ENCODE results near the gene CHST11.

The CHST11 gene

GRCh38 chr12:104484079-104484478 lies 27.3 kb downstream of the CHST11 start:
- no peak for DNase-seq

- no peak for DNase-seq
Measured at GRCh38 chr12:104485651-104486362, 29.1 kb downstream of the CHST11 start.

DNA sequence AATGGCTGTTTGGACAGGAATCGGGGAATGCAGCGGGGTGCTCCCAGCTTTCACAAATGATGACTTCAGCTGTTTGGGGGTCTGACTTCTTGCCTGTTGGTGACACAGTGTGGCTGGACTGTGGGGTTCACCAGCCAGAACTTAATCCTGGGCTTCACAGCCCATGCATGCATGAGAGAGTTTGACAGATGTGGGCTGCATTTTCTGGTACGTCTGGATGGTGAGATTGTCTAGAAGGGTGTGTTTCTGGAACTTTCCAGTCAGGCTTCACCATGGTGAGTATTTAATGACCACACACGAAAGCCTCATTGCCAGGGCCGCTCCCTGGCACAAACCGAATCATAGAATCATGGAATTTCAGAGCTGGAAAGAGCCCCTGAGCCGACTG lies 29.6 kb downstream of the CHST11 start:
- no peak for DNase-seq

GRCh38 chr12:104486943-104487819 lies 30.4 kb downstream of the CHST11 start:
- peak; percentile 31 for DNase-seq

DNA sequence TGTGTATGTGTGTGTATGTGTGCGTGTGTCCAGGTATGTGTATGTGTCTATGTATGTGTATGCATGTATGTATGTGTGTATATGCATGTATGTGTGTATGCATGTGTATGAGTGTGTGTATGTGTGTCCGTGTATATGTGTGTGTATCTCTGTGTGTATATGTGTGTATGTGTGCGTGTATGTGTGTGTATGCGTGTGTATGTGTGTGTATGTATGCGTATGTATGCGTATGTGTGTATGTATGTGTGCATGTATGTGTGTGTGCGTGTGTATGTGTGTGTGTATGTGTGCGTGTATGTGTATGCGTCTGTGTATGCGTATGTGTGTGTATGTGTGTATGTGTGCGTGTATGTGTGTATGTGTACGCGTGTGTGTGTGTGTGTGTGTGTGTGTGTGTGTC lies 31.6 kb downstream of the CHST11 start:
- DNase-seq, result no peak

DNA sequence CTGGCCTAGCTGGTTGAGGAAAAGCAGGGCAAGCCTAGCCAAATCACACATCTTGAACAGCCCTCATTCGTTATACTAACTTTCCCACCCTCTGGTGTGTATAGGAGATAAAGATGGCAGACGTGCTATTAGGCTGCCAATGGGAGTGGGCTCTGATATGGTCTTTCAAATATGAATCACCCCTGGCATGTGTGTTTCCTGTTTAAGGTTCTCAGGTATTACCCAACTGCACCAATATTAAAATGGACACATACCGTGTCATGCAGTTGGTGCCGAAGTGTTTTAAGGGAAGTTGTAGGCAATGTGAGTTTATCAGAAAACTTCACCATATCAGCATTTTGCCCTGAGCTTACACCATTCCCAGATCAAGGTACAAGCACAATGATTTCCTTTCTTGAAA lies 33.4 kb downstream of the CHST11 start:
- no peak for DNase-seq

DNA sequence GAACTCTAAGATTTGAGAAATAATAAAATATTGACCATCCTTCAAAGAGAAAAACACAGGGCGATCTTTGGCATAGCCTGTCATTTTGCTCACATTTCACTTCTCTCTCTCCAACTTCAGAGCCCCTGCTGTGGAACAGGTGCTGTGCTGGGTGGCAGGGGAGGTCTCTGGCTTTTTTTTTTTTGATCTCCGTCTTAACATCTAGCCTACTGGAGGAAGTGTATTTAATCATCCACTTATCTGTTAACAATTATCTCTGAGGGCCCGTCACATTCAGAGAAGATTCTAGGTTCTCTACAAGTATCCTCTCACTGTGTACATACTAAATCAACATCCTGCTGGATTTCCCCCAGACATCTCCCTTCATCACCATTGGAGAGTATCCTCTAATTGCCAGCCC lies 34.1 kb downstream of the CHST11 start:
- peak; percentile 45 for DNase-seq

GRCh38 chr12:104493496-104493895 lies 36.7 kb downstream of the CHST11 start:
- no peak for DNase-seq

DNA sequence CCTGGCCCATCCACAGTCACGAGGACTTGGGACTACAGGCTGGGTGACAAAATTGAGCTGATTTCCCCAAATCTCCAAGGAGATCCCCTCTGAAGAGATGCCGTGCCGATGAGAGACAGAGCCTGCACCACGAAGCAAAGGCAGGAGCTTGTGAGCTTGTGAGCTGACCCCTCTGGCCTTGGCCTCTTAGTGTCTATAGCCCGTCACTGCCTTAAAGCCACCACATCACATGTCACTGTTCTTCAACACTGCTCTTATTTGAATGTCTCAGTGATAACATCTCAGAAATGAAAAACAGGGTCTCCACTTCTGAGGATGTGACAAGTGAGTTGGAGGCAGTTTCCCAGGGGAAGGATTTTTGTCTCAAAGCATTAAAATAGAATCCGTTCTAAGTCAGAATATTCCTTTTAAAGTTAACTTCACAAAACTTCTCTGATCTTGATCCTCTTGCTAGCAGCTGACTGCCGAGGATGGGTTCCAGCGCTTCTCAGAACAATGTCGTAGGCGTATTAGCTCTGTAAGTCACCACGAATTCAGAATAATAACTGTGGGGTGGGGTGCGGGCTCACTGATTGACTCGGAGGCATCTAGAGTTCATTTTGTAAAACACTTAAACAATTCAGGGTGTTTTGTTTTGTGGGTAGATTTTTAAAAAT lies 37.5 kb downstream of the CHST11 start:
- DNase-seq, result no peak

- no peak for DNase-seq
Measured at GRCh38 chr12:104494793-104495158, 38.0 kb downstream of the CHST11 start.

DNA sequence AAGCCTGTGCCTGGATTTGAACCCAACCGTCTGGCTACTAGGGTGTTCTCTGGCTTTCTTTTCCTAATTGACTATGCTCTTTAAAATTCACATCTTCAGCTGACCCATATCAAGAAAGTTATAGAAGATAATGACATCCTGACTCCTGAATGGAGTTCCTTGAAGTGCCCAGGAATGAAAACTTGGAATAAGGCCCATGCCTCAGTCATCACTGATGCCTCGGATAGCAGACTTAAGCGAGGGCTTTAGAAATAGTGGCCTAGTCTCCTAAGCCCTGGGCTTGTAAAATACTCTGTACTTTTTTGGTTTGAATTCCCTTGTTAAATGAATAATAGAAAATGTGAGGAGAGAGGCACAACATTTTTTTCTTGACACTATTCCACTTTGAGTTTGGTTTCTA lies 39.0 kb downstream of the CHST11 start:
- DNase-seq, result no peak

- no peak for DNase-seq
Measured at GRCh38 chr12:104496336-104496735, 39.6 kb downstream of the CHST11 start.

DNA sequence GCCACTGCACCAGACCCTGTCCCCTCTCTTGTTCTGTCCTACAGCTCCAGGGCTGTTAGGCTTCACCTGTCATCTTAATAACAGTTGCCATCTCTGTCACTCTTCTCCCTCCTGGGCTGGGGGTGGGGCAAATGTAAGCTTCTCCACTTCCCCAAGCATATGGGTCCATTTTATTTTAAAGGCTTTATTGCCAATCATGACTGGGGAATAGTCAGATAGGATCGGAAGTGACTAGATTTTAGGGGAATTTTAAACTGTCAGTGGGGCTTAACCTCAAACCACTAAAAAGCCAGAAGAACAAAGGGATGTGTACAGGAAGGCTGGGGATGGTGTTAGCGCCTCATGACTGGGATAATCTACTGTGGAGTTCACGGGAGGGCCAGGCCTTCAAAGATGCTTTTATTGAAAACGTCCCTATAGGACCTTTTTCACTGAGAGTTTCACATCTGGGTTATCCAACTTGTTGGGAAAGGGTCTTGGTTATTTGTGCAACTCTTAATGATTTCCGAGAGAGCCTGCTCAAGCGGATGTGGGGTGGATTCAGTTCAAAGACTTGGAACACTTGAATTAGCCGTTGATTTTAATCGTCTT lies 41.6 kb downstream of the CHST11 start:
- no peak for DNase-seq

GRCh38 chr12:104499668-104500332 lies 43.1 kb downstream of the CHST11 start:
- DNase-seq, result no peak

- DNase-seq, result no peak
Measured at GRCh38 chr12:104501115-104501514, 44.4 kb downstream of the CHST11 start.

- no peak for DNase-seq
Measured at GRCh38 chr12:104501660-104502059, 44.9 kb downstream of the CHST11 start.

GRCh38 chr12:104502217-104502616 lies 45.5 kb downstream of the CHST11 start:
- DNase-seq, result no peak

DNA sequence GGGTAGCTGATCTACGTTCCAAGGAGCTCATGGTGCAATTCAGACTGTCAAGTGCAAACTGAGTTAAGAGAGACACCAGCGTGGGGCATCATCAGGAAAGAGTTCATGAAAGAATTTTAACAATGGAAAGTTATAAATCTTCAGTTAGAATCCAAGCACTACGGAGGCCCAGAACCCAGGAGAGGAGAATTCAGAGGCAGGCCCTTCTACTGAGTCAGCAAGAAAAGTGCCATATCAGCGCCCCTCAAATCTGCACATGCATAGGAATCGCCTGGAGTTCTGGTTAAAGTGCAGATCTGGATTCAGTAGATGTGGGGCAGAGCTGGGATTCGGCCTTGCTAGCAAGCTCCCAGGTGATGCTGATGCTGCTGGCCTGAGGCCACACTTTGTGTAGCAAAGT lies 45.9 kb downstream of the CHST11 start:
- DNase-seq, result no peak

GRCh38 chr12:104503191-104503590 lies 46.4 kb downstream of the CHST11 start:
- no peak for DNase-seq

DNA sequence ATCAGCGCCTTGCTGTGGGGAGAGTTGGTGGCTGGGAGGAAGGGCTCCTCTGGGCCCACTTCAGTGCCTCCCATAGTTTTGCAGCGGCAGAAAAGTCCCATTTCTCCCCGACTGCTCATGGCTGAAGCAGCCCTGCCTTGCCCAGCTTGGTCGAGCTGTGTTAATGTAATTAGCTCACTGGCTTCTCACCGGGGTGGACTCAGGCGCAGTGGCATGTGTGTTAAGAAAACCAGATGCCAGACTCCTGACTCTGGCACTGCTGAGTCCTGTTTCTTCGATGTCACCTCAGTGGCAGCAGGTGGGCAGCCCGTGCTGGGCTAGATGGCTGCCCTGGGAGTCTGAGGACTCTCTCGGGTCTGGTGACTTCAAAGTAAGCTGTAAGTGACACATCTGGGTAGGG lies 47.4 kb downstream of the CHST11 start:
- no peak for DNase-seq

GRCh38 chr12:104505095-104505818 lies 48.5 kb downstream of the CHST11 start:
- no peak for DNase-seq
